GM10248 (cell line): ENCODE results near the gene CAMK4.

Source experiments
- CTCF ChIA-PET: fragments of 300-600 bp; sonication (Branson Sonifier 250); formaldehyde crosslinking; extraction: SDS; loops from one replicate; lab custom pipeline; 2021; ENCODE audit warnings: antibody characterized with exemption; lab: Yijun Ruan, JAX
- POLR2A ChIA-PET: fragments of 350-650 bp; sonication (Branson Sonifier 250); formaldehyde crosslinking; extraction: SDS; loops from one replicate; lab custom pipeline; 2020; ENCODE audit warnings: antibody characterized with exemption; lab: Yijun Ruan, JAX
- DNase-seq: peaks from one replicate; pipeline ENCODE4 v3.0.0; 2012; ENCODE audit errors: extremely low spot score
- TF ChIP-seq, protein P1 (sequence below): IDR thresholded peaks from 2 replicates; pipeline ENCODE4 v1.5.1; 2012; ENCODE audit warnings: mild to moderate bottlenecking, low read depth; ENCODE audit errors: extremely low read depth, missing control alignments, control extremely low read depth

CAMK4 gene

DNA sequence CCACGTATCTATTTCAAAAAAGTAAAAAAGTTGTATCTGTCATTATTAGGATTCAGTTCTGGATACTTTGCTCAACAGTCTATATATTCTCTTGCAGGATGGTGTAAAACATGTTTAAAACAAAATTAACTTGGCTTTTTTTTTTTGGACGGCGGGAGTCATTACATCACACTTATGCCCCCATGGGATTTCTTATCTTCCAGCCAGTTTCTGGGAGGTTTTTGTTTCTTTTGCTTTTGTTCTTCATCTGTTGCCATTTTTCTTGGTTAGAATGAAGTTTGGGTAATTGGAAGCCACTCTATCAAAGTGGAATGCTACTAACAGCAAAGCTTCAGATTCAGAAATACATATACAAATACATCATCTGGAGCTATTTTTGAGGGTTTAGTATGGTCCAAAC lies 289.9 kb downstream of the CAMK4 start:
- CTCF ChIA-PET = interaction anchor here (1.4 to 2.1 kb wide), 2 partner anchors 18 to 37 kb away, joined by 6 to 7 read pairs; no protein-coding TSS in a partner anchor
- no peak for DNase-seq
- TF ChIP-seq, protein P1, sequence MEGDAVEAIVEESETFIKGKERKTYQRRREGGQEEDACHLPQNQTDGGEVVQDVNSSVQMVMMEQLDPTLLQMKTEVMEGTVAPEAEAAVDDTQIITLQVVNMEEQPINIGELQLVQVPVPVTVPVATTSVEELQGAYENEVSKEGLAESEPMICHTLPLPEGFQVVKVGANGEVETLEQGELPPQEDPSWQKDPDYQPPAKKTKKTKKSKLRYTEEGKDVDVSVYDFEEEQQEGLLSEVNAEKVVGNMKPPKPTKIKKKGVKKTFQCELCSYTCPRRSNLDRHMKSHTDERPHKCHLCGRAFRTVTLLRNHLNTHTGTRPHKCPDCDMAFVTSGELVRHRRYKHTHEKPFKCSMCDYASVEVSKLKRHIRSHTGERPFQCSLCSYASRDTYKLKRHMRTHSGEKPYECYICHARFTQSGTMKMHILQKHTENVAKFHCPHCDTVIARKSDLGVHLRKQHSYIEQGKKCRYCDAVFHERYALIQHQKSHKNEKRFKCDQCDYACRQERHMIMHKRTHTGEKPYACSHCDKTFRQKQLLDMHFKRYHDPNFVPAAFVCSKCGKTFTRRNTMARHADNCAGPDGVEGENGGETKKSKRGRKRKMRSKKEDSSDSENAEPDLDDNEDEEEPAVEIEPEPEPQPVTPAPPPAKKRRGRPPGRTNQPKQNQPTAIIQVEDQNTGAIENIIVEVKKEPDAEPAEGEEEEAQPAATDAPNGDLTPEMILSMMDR = no peak
- POLR2A ChIA-PET = no interaction called here

DNA sequence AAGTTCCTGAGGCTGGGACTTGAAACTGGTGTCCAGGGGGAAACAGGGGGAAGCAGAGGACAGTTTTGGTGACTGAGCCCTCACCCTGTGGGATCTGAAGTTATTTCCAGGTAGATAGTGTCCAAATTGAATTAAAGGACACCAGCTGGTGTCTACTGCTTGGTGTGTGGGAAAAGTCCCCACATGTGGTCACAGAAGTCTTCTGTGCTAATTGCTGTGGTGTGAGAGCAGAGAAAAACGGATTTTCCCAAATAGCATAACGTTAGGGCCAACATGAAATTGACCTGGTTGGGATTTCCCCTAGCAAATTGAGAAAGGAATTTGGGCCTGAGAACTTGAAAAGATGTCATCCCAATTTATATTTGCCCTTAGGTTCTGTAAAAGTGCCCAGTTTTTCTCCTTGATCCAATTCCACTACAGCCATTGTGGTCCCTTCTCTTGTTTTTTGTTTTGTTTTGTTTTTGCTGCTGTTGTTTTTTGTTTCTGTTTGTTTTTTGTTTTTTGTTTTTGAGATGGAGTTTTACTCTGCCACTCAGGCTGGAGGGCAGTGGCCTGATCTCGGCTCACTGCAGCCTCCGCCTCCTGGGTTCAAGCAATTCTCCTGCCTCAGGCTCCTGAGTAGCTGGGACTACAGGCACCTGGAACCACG lies 293.8 kb downstream of the CAMK4 start:
- CTCF ChIA-PET = interaction anchor here (1.2 to 3.6 kb wide), 3 partner anchors 10 to 643 kb away, joined by 3 to 25 read pairs (median 5); no protein-coding TSS in a partner anchor
- no peak for DNase-seq
- TF ChIP-seq, protein P1 = no peak
- POLR2A ChIA-PET = interaction anchor here (0.6 kb wide), 1 partner anchor 24 kb away, joined by 4 read pairs; no protein-coding TSS in a partner anchor

DNA sequence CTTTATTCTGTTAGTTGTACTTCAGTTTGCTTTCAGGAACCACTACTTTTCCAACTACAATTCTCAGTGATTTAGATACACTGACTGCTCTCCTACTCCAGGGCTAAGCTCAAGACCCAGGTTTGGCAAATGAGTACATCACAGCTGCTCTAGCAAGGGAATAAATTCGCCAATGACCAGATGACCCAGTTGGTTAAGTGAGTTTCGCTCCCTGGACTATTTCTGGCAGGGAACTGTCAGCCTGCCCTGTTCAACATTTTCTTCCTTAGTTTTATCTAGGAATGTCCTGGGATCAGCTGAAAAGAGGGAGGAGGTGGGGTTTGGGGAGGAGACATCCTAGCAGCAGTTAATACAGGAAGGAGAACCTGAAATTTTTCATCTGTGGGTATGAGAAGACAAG lies 294.6 kb downstream of the CAMK4 start:
- DNase-seq = no peak
- POLR2A ChIA-PET = no interaction called here
- CTCF ChIA-PET = interaction anchor here (1.0 to 3.6 kb wide), 3 partner anchors 9 to 16 kb away, joined by 5 to 25 read pairs (median 5); no protein-coding TSS in a partner anchor
- TF ChIP-seq, protein P1 = no peak

DNA sequence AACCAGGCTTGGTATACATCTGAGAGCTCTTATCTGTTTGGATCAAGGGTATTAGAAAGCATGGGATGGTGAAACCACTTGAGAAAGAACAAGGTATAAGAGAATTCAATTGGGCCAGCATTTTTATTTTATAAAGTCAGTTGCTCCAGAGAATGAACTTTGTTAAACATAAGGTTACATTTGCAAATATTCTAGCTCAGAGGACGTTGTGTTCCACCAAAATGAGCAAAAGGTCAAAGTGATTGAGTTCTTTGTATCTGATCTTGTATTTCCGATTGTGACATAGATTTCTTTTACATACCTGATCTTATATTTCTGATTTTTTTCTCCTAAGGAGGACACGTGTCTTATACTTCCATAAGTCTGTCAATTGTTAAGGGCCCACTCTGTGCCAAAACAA lies 296.7 kb downstream of the CAMK4 start:
- no peak for DNase-seq
- POLR2A ChIA-PET = no interaction called here
- CTCF ChIA-PET = interaction anchor here (1.0 to 1.7 kb wide), 2 partner anchors 11 to 626 kb away, joined by 3 to 19 read pairs; no protein-coding TSS in a partner anchor
- TF ChIP-seq, protein P1 = no peak

DNA sequence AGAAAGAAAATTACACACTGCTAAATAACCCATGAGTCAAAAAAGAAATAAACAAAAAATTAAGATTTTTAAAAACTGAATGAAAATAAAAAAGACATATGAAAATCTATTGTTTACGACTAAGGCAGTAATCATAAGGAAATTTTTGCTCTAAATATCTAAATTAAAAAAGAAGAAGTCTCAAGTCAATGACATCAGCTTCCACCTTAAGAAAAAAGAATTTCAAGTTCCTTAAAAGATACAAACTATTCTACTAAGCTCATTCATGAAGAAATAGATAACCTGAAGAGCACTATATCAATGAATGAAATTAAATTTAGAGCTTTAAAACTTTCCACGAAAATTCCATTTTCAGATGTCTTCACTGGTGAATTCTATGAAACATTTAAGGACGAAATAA lies 303.9 kb downstream of the CAMK4 start:
- CTCF ChIA-PET = interaction anchor here (1.3 kb wide), 1 partner anchor 10 kb away, joined by 5 read pairs; no protein-coding TSS in a partner anchor
- DNase-seq = no peak
- POLR2A ChIA-PET = no interaction called here
- TF ChIP-seq, protein P1 = no peak

DNA sequence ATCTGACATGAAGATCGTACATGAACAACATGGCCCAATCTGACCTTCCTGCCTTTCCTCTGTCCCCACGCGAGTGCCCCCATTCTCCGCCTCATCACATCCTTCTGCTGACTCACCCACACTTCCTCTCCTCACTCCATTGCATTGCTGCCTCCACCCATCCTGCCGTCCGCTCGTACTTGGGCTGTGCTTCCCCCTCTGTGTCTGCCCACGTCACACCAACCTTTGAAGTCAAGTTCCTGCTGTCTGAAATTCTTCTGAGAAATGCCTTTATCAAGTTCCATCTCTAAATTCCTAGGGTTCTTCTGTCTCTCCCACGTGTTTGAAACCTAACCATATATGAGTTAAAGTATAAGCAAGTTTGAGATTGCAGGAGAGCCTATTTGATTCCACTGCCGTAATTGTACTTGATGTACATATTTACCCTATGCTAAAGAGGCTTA lies 306.1 kb downstream of the CAMK4 start:
- TF ChIP-seq, protein P1 = no peak
- peak; percentile 43 for DNase-seq
- POLR2A ChIA-PET = no interaction called here
- CTCF ChIA-PET = interaction anchor here (1.3 to 4.2 kb wide), 6 partner anchors 12 to 616 kb away, joined by 4 to 40 read pairs (median 16); no protein-coding TSS in a partner anchor
